ENCODE measurements around the gene MYO5A. TPM values are rescaled to one million over a fixed set of nuclear protein-coding genes. Genes with fewer than 3 reads are reported as not detected.

MYO5A gene
- polyA plus RNA-seq, 3 donors = 6.9 to 33.5 (median 16.6) TPM

- Histone ChIP-seq H3K4me1 (ENCODE audit: control insufficient read depth in 1 of 2, insufficient read depth in 2 of 2, low read length in 2 of 2) (peaks cover 19 to 39% of the 10 kb centered on the region in 2 donors), H2AFZ (ENCODE audit: insufficient read depth, low read depth, low read length, poor library complexity, severe bottlenecking) (no peak overlapping the region), H3K79me2 (ENCODE audit: insufficient read depth, low read length) (peaks cover 96% of the 10 kb centered on the region), H3K9me3 (replicated peaks in 1 of 2; ENCODE audit: control insufficient read depth in 1 of 2, insufficient read depth in 1 of 2, low read length in 2 of 2) (no peaks in the 10 kb centered on the region), H3K27ac (ENCODE audit: low read depth in 1 of 2, low read length in 2 of 2) (peak overlapping the region; percentile 18 to 78), H3K4me2 (replicated peaks; ENCODE audit: extremely low read depth, low read length, poor library complexity, severe bottlenecking) (no peak overlapping the region), H4K20me1 (ENCODE audit: insufficient read depth, low read length) (peaks cover 97% of the 10 kb centered on the region), H3K27me3 (ENCODE audit: control insufficient read depth in 2 of 2, insufficient read depth in 2 of 2, low read length in 2 of 2) (no peaks in the 10 kb centered on the region), H3K36me3 (replicated peaks in 1 of 2; ENCODE audit: control insufficient read depth in 1 of 2, insufficient read depth in 2 of 2, low read length in 2 of 2) (no peaks in the 10 kb centered on the region), H3K9ac (ENCODE audit: insufficient read depth, low read length, poor library complexity, severe bottlenecking) (no peak overlapping the region), H3K4me3 (replicated peaks in 1 of 3; ENCODE audit: low read depth in 2 of 3, low read length in 3 of 3) (no peak overlapping the region)
- TF ChIP-seq CTCF (IDR thresholded peaks at IDR 0.05) = no peak
- Mint-ChIP-seq H3K27me3 (ENCODE audit: low read depth in 3 of 3) (peaks cover 0 to 1% (median 0%) of the 10 kb centered on the region in 3 donors), H3K36me3 (peaks cover 2 to 6% of the 10 kb centered on the region in 2 donors), H3K4me1 (peaks cover 40% of the 10 kb centered on the region), H3K4me3 (no peak overlapping the region), H3K9me3 (peaks cover 0 to 3% (median 1%) of the 10 kb centered on the region in 7 donors), H3K27ac (peak overlapping the region; percentile 58 to 88 (median 76))
- no peak for DNase-seq
- WGBS (ENCODE audit: insufficient coverage) = 100% methylated on average over 1 of the region's 2 CpGs
- intact Hi-C loops (cut with micrococcal nuclease) = no loop called here
These were observed 62.0 kb downstream of the MYO5A start for GRCh38 chr15:52466716-52467115.

DNA sequence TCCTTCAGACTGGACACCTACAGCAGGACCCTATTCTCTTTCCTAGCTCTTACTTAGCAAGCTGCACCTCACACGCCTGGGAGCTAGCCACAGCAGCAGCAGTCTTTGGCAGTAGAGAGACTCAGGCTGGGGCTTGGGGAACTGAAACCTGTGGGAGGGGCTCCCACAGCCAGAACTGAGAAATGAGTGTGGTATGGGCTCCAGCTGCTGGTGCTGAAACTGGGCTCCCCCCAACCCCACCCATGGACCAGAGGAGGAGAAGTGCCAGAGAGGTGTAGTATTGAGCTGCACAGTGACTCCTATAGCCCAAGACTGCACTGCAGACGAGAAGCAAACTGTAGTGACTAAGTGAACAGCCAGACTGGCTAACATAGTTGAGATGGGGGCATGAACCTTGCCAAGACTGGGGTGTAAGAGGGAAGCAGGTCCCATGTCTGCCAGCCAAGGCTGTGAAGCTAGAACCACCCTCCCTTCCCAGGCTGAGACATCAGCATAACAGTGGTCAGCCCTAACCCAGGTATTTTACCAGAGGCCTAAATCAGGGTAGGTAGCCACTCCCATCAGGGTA is 62.5 kb downstream of the MYO5A start:
- Mint-ChIP-seq H3K4me1 (peaks cover 45% of the 10 kb centered on the region), H3K4me3 (peak overlapping the region; percentile 20 to 61), H3K27ac (peak overlapping the region; percentile 48 to 88 (median 76)), H3K36me3 (peaks cover 2 to 6% of the 10 kb centered on the region in 2 donors), H3K27me3 (ENCODE audit: low read depth in 3 of 3) (peaks cover 0 to 1% (median 0%) of the 10 kb centered on the region in 3 donors), H3K9me3 (peaks cover 0 to 3% (median 1%) of the 10 kb centered on the region in 7 donors)
- no CpG with 5 or more reads among the region's 2 CpGs for WGBS (ENCODE audit: insufficient coverage)
- H3K9ac ChIP-seq (ENCODE audit: insufficient read depth, low read length, poor library complexity, severe bottlenecking) = no peak overlapping the region
- peaks cover 97% of the 10 kb centered on the region for H4K20me1 ChIP-seq (ENCODE audit: insufficient read depth, low read length)
- no peaks in the 10 kb centered on the region for H3K9me3 ChIP-seq (replicated peaks in 1 of 2; ENCODE audit: control insufficient read depth in 1 of 2, insufficient read depth in 1 of 2, low read length in 2 of 2)
- H3K79me2 ChIP-seq (ENCODE audit: insufficient read depth, low read length) = peaks cover 96% of the 10 kb centered on the region
- peaks cover 24 to 44% of the 10 kb centered on the region in 2 donors for H3K4me1 ChIP-seq (ENCODE audit: control insufficient read depth in 1 of 2, insufficient read depth in 2 of 2, low read length in 2 of 2)
- H3K27ac ChIP-seq (ENCODE audit: low read depth in 1 of 2, low read length in 2 of 2) = peak overlapping the region; percentile 18 to 78
- no peaks in the 10 kb centered on the region for H3K27me3 ChIP-seq (ENCODE audit: control insufficient read depth in 2 of 2, insufficient read depth in 2 of 2, low read length in 2 of 2)
- H3K4me2 ChIP-seq (replicated peaks; ENCODE audit: extremely low read depth, low read length, poor library complexity, severe bottlenecking) = peak overlapping the region; percentile 46
- DNase-seq = peak; percentile 87 to 89 (median 88)
- intact Hi-C loops (cut with micrococcal nuclease) = no loop called here
- H3K36me3 ChIP-seq (replicated peaks in 1 of 2; ENCODE audit: control insufficient read depth in 1 of 2, insufficient read depth in 2 of 2, low read length in 2 of 2) = no peaks in the 10 kb centered on the region
- peak overlapping the region in 1 of 3 experiments; percentile 33 for H3K4me3 ChIP-seq (replicated peaks in 1 of 3; ENCODE audit: low read depth in 2 of 3, low read length in 3 of 3)
- H2AFZ ChIP-seq (ENCODE audit: insufficient read depth, low read depth, low read length, poor library complexity, severe bottlenecking) = no peak overlapping the region
- peak; percentile 30 for TF ChIP-seq CTCF (IDR thresholded peaks at IDR 0.05)
